ENCODE results near the gene C9orf57. TPM values are rescaled to one million over a fixed set of nuclear protein-coding genes. Genes with fewer than 3 reads are reported as not detected.
"Not testable (repeated sequence)": the region's sequence is repeated elsewhere in the genome, so short reads cannot be mapped to it uniquely, and the experiment has no call there.

C9orf57 gene
- total RNA-seq, 1 experiment from 2014 or later, result not detected

DNA sequence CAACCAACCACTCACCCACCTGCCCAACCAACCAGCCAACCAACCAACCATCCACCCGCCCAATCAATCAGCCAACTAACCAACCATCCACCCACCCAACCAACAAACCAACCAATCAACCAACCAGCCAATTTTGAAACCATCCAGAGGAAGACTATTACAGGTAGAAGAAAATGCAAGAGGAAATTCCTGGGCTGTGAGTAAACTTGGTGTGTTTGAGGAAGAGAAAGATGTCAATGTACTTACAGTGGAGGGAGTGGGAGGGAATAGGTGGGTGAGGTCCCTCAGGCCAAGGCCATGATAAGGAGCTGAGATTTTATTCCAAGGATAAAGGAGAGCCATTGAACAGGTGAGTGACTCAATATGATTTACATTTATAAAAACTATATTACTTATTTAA, 30.4 kb downstream of the C9orf57 start:
- DNase-seq (ENCODE audit: extremely low read depth, low read depth), result no peak

DNA sequence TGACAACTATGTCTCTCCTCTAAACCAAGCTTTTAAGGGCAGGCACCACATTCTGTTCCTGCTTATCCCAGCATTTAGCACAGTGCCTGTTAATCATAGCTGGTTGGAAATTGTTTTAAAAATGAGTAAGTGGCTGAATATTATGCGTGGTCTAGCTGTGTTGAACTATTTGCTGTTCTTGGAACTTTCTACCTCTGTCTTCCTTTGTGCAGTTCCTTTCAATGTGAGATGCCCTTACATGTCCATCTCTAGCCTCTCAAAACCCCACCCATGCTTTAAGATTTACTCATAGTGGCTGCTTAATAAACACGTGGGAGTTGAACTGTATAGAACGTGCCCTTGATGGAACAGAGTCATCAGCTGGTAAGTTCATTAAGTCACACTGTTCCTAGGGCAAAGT, 34.5 kb downstream of the C9orf57 start:
- DNase-seq (ENCODE audit: extremely low read depth, low read depth), result no peak

DNA sequence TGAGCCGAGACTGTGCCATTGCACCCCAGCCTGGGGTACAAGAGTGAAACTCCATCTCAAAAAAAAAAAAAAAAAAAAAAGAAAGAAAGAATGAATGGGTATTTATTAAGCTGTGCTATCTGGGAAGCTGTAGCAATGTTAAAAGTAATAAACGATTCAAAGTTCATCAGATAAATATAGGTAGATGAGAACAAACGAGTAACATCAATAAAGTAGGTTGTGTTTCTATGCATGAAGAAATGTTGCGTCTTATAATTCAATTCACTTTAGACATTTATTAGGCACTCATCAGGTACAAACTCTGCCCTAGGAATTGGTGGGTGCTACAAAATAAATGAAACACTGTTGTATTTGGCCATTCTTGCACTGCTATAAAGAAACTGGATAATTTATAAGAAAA, 36.8 kb downstream of the C9orf57 start:
- DNase-seq (ENCODE audit: extremely low read depth, low read depth), result no peak

DNA sequence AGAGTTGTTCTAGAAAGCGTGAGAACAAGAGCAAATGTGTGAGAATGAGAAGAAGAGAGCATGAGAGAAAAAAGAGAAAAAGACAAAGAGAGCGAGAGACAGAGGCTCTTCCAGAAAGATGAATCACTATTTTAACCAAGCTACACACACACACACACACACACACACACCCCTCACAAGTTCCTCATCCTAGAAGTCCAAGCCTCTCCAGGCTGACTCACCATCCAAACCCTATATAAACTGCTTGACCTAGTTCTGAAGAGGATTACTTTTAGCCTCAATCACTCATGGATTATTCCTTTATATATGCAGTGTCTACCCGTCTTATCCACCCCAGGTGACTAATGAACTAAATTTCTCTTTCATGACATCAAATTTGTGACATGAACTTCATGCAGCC, 37.6 kb downstream of the C9orf57 start:
- DNase-seq (ENCODE audit: extremely low read depth, low read depth), result no peak

DNA sequence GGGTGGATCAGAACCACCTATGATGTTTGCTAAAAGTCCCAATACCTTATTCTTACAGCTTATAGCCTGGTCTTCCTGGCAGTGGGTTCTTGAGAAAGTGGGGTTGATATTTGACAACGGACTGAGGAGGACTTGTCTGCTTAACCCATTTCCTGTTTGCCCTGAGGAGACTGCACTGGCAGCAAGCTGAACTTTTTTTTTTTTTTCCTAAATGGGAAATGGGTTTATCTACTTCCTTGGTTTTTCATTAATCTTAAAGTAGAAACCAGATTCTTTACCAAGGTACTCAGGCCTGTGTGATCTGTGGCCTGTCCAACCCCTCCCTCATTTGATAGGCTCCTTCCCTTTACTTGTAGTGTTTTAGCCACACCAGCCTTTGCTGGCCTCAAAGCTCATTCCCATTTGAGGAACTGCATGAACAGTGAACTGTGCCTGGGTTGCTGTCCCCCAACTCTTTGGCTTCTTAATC, 47.1 kb downstream of the C9orf57 start:
- DNase-seq (ENCODE audit: extremely low read depth, low read depth), result no peak

DNA sequence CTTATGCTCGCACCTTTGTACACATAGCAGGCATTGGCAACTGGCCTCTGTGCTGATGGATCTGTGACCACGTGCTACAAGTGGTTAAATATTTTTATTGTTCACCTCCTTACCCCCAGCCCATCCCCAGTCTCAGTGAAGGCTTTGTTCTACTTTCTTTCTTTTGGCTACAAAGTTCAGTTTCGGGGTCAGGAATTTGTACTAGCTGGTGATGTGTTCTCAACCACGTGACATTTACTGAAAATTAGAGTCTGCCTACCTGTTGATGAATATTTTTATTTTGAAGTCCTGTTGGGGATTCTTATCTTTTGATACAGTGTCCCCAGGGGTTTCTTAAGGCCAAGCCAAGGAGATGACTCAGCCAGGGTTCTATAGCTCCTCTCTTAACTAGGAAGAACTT, 47.8 kb downstream of the C9orf57 start:
- DNase-seq (ENCODE audit: extremely low read depth, low read depth), result no peak

DNA sequence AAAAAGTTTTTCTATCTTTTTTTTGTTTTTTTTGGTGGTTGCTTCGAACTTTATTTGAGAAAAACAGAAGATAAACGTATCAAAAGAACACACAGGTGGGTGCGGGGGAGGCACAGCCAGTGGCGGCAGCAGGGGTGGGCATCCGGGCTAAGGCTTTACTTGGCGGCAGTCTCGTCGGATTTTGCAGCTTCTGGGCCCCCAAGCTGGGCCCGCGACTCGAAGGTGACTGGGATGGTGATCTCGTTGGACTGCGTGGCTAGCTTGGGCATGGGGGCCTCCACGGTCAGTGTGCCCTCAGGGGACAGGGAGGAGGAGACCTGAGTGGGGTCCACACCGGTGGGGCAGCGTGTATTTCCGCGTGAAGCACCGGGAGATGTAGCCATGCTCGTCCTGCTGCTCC, 52.7 kb downstream of the C9orf57 start:
- not testable (repeated sequence) for DNase-seq (ENCODE audit: extremely low read depth, low read depth)

DNA sequence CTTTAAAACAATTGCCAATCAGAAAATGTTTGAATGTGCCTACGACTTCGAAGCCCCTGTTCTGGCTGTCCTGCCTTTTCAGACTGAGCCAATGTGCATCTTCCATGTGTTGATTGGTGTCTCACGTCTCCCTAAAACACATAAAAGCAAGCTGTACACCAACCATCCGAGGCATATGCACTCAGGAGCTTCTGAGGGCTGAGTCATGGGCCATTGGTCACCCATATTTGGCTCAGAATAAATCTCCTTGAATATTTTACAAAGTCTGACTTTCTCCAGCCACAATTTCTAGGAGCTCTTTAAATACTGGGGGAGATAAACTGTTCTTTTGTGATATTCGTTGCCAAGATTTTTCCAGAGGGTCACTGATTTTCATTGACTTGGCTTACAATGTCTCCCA, 53.9 kb downstream of the C9orf57 start:
- no peak for DNase-seq (ENCODE audit: extremely low read depth, low read depth)

DNA sequence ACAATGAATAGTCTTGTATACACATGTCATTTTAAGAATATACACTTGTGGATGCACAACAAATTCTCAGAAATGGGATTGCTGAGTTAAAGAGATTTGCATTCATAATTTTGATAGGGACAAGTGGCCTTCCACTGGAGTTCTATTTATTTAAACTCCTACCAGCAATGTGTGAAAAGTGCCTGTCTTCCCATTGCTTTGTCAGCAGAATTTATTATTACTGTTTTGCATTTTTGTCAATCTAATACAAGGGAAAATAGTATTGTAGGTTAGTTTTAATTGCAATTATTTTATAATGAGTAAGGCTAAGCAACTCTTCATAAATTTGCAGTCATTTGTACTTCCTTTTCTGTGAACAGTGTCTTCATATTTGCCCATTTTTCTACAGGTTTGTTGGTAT, 55.0 kb downstream of the C9orf57 start:
- no peak for DNase-seq (ENCODE audit: extremely low read depth, low read depth)

Small RNA genes within 50 kb of the gene (small RNA-seq; reads per million reads assigned to genes)
- 0 reads per million in 2 experiments for gene HSPB1P1

Other genes starting within 250 kb of the C9orf57 start
- gene ABHD17B, start 149.4 kb downstream of the C9orf57 start, total RNA-seq (2014; rRNA removed; shearing (Covaris generic)), result 21.8 and 25.0 TPM in 2 replicates
- 28.2 and 30.5 TPM in 2 replicates for gene C9orf85, start 149.0 kb downstream of the C9orf57 start, total RNA-seq (2014; rRNA removed; shearing (Covaris generic))
- 311 and 357 TPM in 2 replicates for gene GDA, start 88.8 kb upstream of the C9orf57 start, total RNA-seq (2014; rRNA removed; shearing (Covaris generic))

Measured in NCI-H460 (cell line).